COLO829 (cell line): ENCODE measurements around the gene ZMYND15.
A peak's percentile ranks its signal among the peaks of the same experiment; 100 is the strongest.

Experiments
- DNase-seq: peaks from one replicate; pipeline ENCODE4 v3.0.0; 2012; ENCODE audit warnings: low spot score

Gene ZMYND15

GRCh38 chr17:4744999-4745969 lies 5.7 kb downstream of the ZMYND15 start:
- DNase-seq, result no peak

GRCh38 chr17:4747847-4748246 lies 8.2 kb downstream of the ZMYND15 start:
- no peak for DNase-seq

- peak; percentile 34 for DNase-seq
These were observed 9.1 kb downstream of the ZMYND15 start for GRCh38 chr17:4748686-4749085.

- no peak for DNase-seq
These were observed 11.0 kb downstream of the ZMYND15 start for GRCh38 chr17:4750606-4751005.

- DNase-seq, result no peak
These were observed 12.3 kb downstream of the ZMYND15 start for GRCh38 chr17:4751932-4752331.

- no peak for DNase-seq
These were observed 13.8 kb downstream of the ZMYND15 start for GRCh38 chr17:4753392-4753791.

- no peak for DNase-seq
These were observed 20.2 kb downstream of the ZMYND15 start for GRCh38 chr17:4759776-4760236.

GRCh38 chr17:4764595-4764994 lies 25.0 kb downstream of the ZMYND15 start:
- DNase-seq, result no peak

- no peak for DNase-seq
These were observed 26.6 kb downstream of the ZMYND15 start for GRCh38 chr17:4766201-4766600.

GRCh38 chr17:4766723-4767122 lies 27.1 kb downstream of the ZMYND15 start:
- no peak for DNase-seq

- DNase-seq, result no peak
These were observed 28.7 kb downstream of the ZMYND15 start for GRCh38 chr17:4768298-4768697.

GRCh38 chr17:4769628-4770027 lies 30.0 kb downstream of the ZMYND15 start:
- DNase-seq, result no peak

GRCh38 chr17:4771519-4772234 lies 32.0 kb downstream of the ZMYND15 start, which contains the start of gene TM4SF5:
TM4SF5 (plus strand) TSS chr17:4771886; CDS start chr17:4771923, 37 bp downstream.
- no peak for DNase-seq

- no peak for DNase-seq
These were observed 32.6 kb downstream of the ZMYND15 start for GRCh38 chr17:4772235-4772613.

- no peak for DNase-seq
These were observed 38.5 kb downstream of the ZMYND15 start for GRCh38 chr17:4777969-4778760.

- no peak for DNase-seq
These were observed 40.8 kb downstream of the ZMYND15 start for GRCh38 chr17:4780325-4780955.

GRCh38 chr17:4782652-4783051 lies 43.0 kb downstream of the ZMYND15 start:
- DNase-seq, result no peak

GRCh38 chr17:4785311-4786105 lies 45.9 kb downstream of the ZMYND15 start:
- no peak for DNase-seq

- DNase-seq, result no peak
These were observed 46.5 kb downstream of the ZMYND15 start, which contains the start of gene VMO1 for GRCh38 chr17:4786106-4786511. VMO1 (minus strand) TSS chr17:4786364; CDS start chr17:4786352, 12 bp downstream.

GRCh38 chr17:4786516-4786915 lies 46.9 kb downstream of the ZMYND15 start:
- no peak for DNase-seq
